ENCODE measurements around the gene TSPY3. TPM values are rescaled to one million over a fixed set of nuclear protein-coding genes. Genes with fewer than 3 reads are reported as not detected.
"Not testable (repeated sequence)": the region's sequence is repeated elsewhere in the genome, so short reads cannot be mapped to it uniquely, and the experiment has no call there.

The TSPY3 gene, protein sequence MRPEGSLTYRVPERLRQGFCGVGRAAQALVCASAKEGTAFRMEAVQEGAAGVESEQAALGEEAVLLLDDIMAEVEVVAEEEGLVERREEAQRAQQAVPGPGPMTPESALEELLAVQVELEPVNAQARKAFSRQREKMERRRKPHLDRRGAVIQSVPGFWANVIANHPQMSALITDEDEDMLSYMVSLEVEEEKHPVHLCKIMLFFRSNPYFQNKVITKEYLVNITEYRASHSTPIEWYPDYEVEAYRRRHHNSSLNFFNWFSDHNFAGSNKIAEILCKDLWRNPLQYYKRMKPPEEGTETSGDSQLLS
- total RNA-seq = not detected

DNA sequence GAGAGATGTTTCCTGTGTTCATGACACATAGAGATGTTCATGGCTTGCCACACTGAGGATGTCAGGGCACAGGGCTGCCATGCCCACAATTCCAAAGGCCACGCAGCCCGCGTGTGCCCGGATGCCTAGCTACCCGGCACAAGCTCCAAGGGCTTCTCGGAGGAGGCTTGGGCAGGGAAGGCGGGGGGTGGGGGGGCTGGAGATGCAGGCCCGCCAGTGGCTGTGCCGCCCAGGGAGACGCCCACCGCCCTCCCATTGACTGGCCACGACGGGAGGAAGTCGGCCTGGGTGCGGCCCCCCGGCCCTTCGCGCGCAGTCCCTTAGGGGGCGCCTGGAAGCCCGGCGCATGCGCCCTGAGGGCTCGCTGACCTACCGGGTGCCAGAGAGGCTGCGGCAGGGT lies at the start of gene TSPY3:
TSS of gene TSPY3 (plus strand) at position 301 of the 400 bp plus-strand sequence. CDS start at position 347, 46 bp downstream.
- not testable (repeated sequence) for DNase-seq

DNA sequence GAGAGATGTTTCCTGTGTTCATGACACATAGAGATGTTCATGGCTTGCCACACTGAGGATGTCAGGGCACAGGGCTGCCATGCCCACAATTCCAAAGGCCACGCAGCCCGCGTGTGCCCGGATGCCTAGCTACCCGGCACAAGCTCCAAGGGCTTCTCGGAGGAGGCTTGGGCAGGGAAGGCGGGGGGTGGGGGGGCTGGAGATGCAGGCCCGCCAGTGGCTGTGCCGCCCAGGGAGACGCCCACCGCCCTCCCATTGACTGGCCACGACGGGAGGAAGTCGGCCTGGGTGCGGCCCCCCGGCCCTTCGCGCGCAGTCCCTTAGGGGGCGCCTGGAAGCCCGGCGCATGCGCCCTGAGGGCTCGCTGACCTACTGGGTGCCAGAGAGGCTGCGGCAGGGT lies 40.7 kb upstream of the TSPY3 start, which contains the start of gene TSPY8:
TSS of gene TSPY8 (plus strand) at position 301 of the 400 bp plus-strand sequence. CDS start at position 347, 46 bp downstream.
- ATAC-seq; H3K27me3 ChIP-seq; DNase-seq; H3K4me3 ChIP-seq; intact Hi-C loops (cut with DNase I; ENCODE audit: low total_unique reads); H3K36me3 ChIP-seq; H3K27ac ChIP-seq; in situ Hi-C loops (cut with MboI; ENCODE audit: low sequenced_read_pairs in 4 of 4); H3K9me3 ChIP-seq; H3K4me1 ChIP-seq: not testable (repeated sequence)

More for the DNA sequence above, at the start of gene TSPY3:
- H3K27me3 ChIP-seq; H3K36me3 ChIP-seq; intact Hi-C loops (cut with DNase I; ENCODE audit: low total_unique reads); H3K4me1 ChIP-seq; H3K9me3 ChIP-seq; H3K27ac ChIP-seq; ATAC-seq; H3K4me3 ChIP-seq; in situ Hi-C loops (cut with MboI; ENCODE audit: low sequenced_read_pairs in 4 of 4): not testable (repeated sequence)

DNA sequence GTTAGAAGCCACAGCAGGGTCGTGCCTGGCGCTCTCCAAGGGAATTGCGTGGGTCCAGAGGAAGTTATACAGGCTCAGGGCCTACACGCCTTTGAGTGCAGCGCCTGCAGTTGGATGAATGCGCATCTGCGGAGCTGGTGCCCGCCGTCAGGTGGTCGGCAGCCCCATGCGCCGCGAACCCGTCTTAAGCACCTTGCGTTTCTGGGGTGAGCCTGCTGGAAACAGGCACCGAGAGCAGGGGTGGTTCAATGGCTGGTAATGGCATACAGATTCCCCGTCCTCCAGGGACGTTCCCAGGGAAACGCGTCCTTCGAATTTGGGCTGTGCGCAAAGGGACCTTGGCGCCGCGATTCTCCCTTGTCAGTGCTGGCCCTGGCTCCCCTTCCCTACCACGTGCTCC lies 1.7 kb upstream of the TSPY3 start:
- DNase-seq; intact Hi-C loops (cut with DNase I; ENCODE audit: low total_unique reads); H3K4me1 ChIP-seq; H3K4me3 ChIP-seq; H3K9me3 ChIP-seq; H3K27me3 ChIP-seq; H3K27ac ChIP-seq; in situ Hi-C loops (cut with MboI; ENCODE audit: low sequenced_read_pairs in 4 of 4); ATAC-seq; H3K36me3 ChIP-seq: not testable (repeated sequence)

Other genes with a start within 250 kb of the TSPY3 start
- gene TSPY4, start 61.0 kb upstream of the TSPY3 start, total RNA-seq = not detected
- not detected for gene TSPY8, start 40.6 kb upstream of the TSPY3 start, total RNA-seq
- gene TSPY1, start 68.5 kb downstream of the TSPY3 start, total RNA-seq = not detected
- not detected for gene TSPY9, start 88.8 kb downstream of the TSPY3 start, total RNA-seq
- not detected for gene TSPY10, start 129.5 kb downstream of the TSPY3 start, total RNA-seq

All from gastrocnemius medialis (tissue), 4 donors.